Neuronal stem cell (in vitro differentiated cells): ENCODE results near the gene LILRB1. TPM values are rescaled to one million over a fixed set of nuclear protein-coding genes. Genes with fewer than 3 reads are reported as not detected.

Experiments
- DNase-seq: peaks from one replicate; pipeline ENCODE4 v3.0.0-alpha.2; 2013; ENCODE audit warnings: low spot score
- H2AFZ ChIP-seq: one replicate; pipeline ENCODE4 v1.6.1; 2013; ENCODE audit warnings: mild to moderate bottlenecking, low read length, inconsistent platforms
- H2AK5ac ChIP-seq: 2 replicates; pipeline ENCODE4 v1.6.1; 2013; ENCODE audit warnings: low read depth, mild to moderate bottlenecking, inconsistent platforms, low read length, moderate library complexity, mixed read lengths
- H2BK120ac ChIP-seq: 2 replicates; pipeline ENCODE4 v1.6.1; 2013; ENCODE audit warnings: low read depth, mild to moderate bottlenecking, inconsistent platforms, low read length, moderate library complexity, mixed read lengths
- H2BK12ac ChIP-seq: one replicate; pipeline ENCODE4 v1.6.1; 2013; ENCODE audit warnings: low read length, inconsistent platforms
- H2BK15ac ChIP-seq: 2 replicates; pipeline ENCODE4 v1.6.1; 2013; ENCODE audit warnings: mild to moderate bottlenecking, low read length, inconsistent platforms, mixed read lengths
- H2BK5ac ChIP-seq: one replicate; pipeline ENCODE4 v1.6.1; 2013; ENCODE audit warnings: inconsistent platforms, mild to moderate bottlenecking, low read length, moderate library complexity
- H3K14ac ChIP-seq: one replicate; pipeline ENCODE4 v1.6.1; 2013; ENCODE audit warnings: low read length, inconsistent platforms
- H3K18ac ChIP-seq: 2 replicates; pipeline ENCODE4 v1.6.1; 2013; ENCODE audit warnings: low read length, inconsistent platforms
- H3K23ac ChIP-seq: 2 replicates; pipeline ENCODE4 v1.6.1; 2013; ENCODE audit warnings: low read depth, mild to moderate bottlenecking, mixed read lengths, low read length, inconsistent platforms; ENCODE audit not compliant: poor library complexity
- H3K27ac ChIP-seq: replicated peaks from 3 replicates; pipeline ENCODE4 v1.5.1; 2013; ENCODE audit warnings: low read length, inconsistent platforms
- H3K27me3 ChIP-seq, 3 experiments: 2 replicates each; pipeline ENCODE4 v1.6.1; 2013; ENCODE audit warnings: low read length in 3 of 3, mild to moderate bottlenecking in 2 of 3, inconsistent platforms in 1 of 3, low read depth in 1 of 3, mixed read lengths in 1 of 3, moderate library complexity in 1 of 3; ENCODE audit not compliant: control insufficient read depth in 3 of 3, insufficient read depth in 3 of 3
- H3K36me3 ChIP-seq, 2 donors: replicated peaks in 1 of 2; 2 replicates each; pipeline ENCODE4 v1.6.1; 2013; ENCODE audit warnings: low read length in 2 of 2; ENCODE audit not compliant: control insufficient read depth in 2 of 2, insufficient read depth in 2 of 2
- H3K4ac ChIP-seq: 2 replicates; pipeline ENCODE4 v1.6.1; 2013; ENCODE audit warnings: inconsistent platforms, mild to moderate bottlenecking, low read length, moderate library complexity
- H3K4me1 ChIP-seq, 2 donors: 1 replicate in 1 of 2; 2 replicates in 1 of 2; pipeline ENCODE4 v1.6.1; 2013; ENCODE audit warnings: low read length in 2 of 2, low read depth in 1 of 2; ENCODE audit not compliant: control insufficient read depth in 2 of 2, insufficient read depth in 1 of 2
- H3K4me2 ChIP-seq: one replicate; pipeline ENCODE4 v1.6.1; 2013; ENCODE audit warnings: mild to moderate bottlenecking, low read length, inconsistent platforms; ENCODE audit not compliant: insufficient read depth, poor library complexity, severe bottlenecking
- H3K4me3 ChIP-seq, 2 donors: 2 replicates each; pipeline ENCODE4 v1.5.1; 2013; ENCODE audit warnings: low read length in 2 of 2, mild to moderate bottlenecking in 2 of 2, inconsistent platforms in 1 of 2, moderate library complexity in 1 of 2
- H3K79me1 ChIP-seq: one replicate; pipeline ENCODE4 v1.6.1; 2013; ENCODE audit warnings: low read depth, mild to moderate bottlenecking, inconsistent platforms, low read length, moderate library complexity
- H3K9ac ChIP-seq: one replicate; pipeline ENCODE4 v1.6.1; 2013; ENCODE audit warnings: mild to moderate bottlenecking, low read depth, low read length, inconsistent platforms; ENCODE audit not compliant: poor library complexity
- H3K9me3 ChIP-seq, 2 donors: replicated peaks in 1 of 2; 2 replicates each; pipeline versions ENCODE3 to v1.6.1; 2013; ENCODE audit warnings: low read length in 2 of 2, mild to moderate bottlenecking in 2 of 2, inconsistent platforms in 1 of 2, low read depth in 1 of 2, mixed read lengths in 1 of 2, moderate library complexity in 1 of 2; ENCODE audit not compliant: control insufficient read depth in 2 of 2, insufficient read depth in 1 of 2
- H4K8ac ChIP-seq: one replicate; pipeline ENCODE4 v1.6.1; 2013; ENCODE audit warnings: low read depth, mild to moderate bottlenecking, inconsistent platforms, low read length, moderate library complexity
- H4K91ac ChIP-seq: one replicate; pipeline ENCODE4 v1.6.1; 2013; ENCODE audit warnings: low read length, low read depth, mild to moderate bottlenecking, inconsistent platforms; ENCODE audit not compliant: poor library complexity
- WGBS, 2 donors: extraction: QIAGEN DNeasy Blood & Tissue Kit; methylation state at CpG; one replicate each; pipeline ENCODE4 v1.1.7; 2013; ENCODE audit warnings: missing lambda C conversion rate in 2 of 2, mixed read lengths in 1 of 2; ENCODE audit not compliant: insufficient read length in 2 of 2, insufficient replicate concordance in 1 of 2; ENCODE audit errors: extremely low coverage in 2 of 2; 5-methylcytosine and 5-hydroxymethylcytosine counted together
- small RNA-seq: library from polyadenylated mRNA; stranded (forward); fragments of <200 nt; extraction: miRNeasy Mini kit (QIAGEN cat#:217004); gene quantifications from one replicate; pipeline ENCODE3, GENCODE V24; 2013; ENCODE audit not compliant: insufficient read depth

The LILRB1 gene

GRCh38 chr19:54682306-54682856 is 52.1 kb downstream of the LILRB1 start:
- peaks cover 0 to 16% of the 10 kb centered on the region in 2 donors for H3K9me3 ChIP-seq

GRCh38 chr19:54684527-54684926 is 54.2 kb downstream of the LILRB1 start:
- H4K91ac ChIP-seq: no peak overlapping the region
- no CpG with 5 or more reads among the region's 3 CpGs for WGBS, 2 donors

More at GRCh38 chr19:54682306-54682856, 52.1 kb downstream of the LILRB1 start:
- H4K91ac ChIP-seq: no peak overlapping the region
- no peak overlapping the region for H2BK12ac ChIP-seq
- H3K4ac ChIP-seq: no peak overlapping the region
- H2AK5ac ChIP-seq: no peak overlapping the region
- H4K8ac ChIP-seq: no peak overlapping the region
- no peak overlapping the region for H2BK120ac ChIP-seq
- no peak overlapping the region for H3K4me2 ChIP-seq
- no CpG with 5 or more reads among the region's 7 CpGs for WGBS, 2 donors
- H3K14ac ChIP-seq: no peak overlapping the region
- no peak overlapping the region for H2BK15ac ChIP-seq
- no peaks in the 10 kb centered on the region for H3K79me1 ChIP-seq
- no peak overlapping the region for H3K27ac ChIP-seq
- H2AFZ ChIP-seq: no peak overlapping the region
- no peaks in the 10 kb centered on the region for H3K36me3 ChIP-seq
- no peak overlapping the region for H3K4me3 ChIP-seq
- no peak overlapping the region for H2BK5ac ChIP-seq
- DNase-seq: no peak
- no peaks in the 10 kb centered on the region for H3K4me1 ChIP-seq
- H3K23ac ChIP-seq: no peak overlapping the region
- H3K18ac ChIP-seq: no peak overlapping the region
- no peaks in the 10 kb centered on the region for H3K27me3 ChIP-seq
- no peak overlapping the region for H3K9ac ChIP-seq

More at GRCh38 chr19:54684527-54684926, 54.2 kb downstream of the LILRB1 start:
- Histone ChIP-seq H3K4ac (no peak overlapping the region), H3K36me3 (no peaks in the 10 kb centered on the region), H3K79me1 (no peaks in the 10 kb centered on the region), H3K18ac (no peak overlapping the region), H2AK5ac (no peak overlapping the region), H3K27me3 (no peaks in the 10 kb centered on the region), H3K27ac (no peak overlapping the region), H2AFZ (no peak overlapping the region), H3K14ac (no peak overlapping the region), H2BK5ac (no peak overlapping the region), H3K4me3 (no peak overlapping the region), H3K9me3 (peaks cover 0 to 16% of the 10 kb centered on the region in 2 donors), H3K4me2 (no peak overlapping the region), H3K23ac (no peak overlapping the region), H2BK12ac (no peak overlapping the region), H2BK120ac (no peak overlapping the region), H4K8ac (no peak overlapping the region), H3K4me1 (no peaks in the 10 kb centered on the region), H2BK15ac (no peak overlapping the region), H3K9ac (no peak overlapping the region)
- DNase-seq: no peak

Small RNA genes lying within 50 kb of the gene (small RNA-seq; reads per million reads assigned to genes)
- gene AC245036.3 (not detected), gene MIR8061 (not detected)
